Kidney (tissue), 14 donors: ENCODE data around the gene TRIM59. TPM values are rescaled to one million over a fixed set of nuclear protein-coding genes. Genes with fewer than 3 reads are reported as not detected.

Experiments
- DNase-seq, 5 donors: peaks; one replicate each; pipeline ENCODE4 v3.0.0-alpha.2; 2013 to 2020
- FAIRE-seq: peaks from 2 replicates; lab custom pipeline; 2012; peaks lifted over from hg19 to GRCh38; lab: Jason Lieb, UNC
- H3K27ac ChIP-seq, 2 donors: one replicate each; pipeline ENCODE4 v1.7.0; 2013; ENCODE audit warnings: low read depth in 2 of 2, low read length in 2 of 2, inconsistent platforms in 1 of 2
- H3K27me3 ChIP-seq: one replicate; pipeline ENCODE4 v1.7.1; 2013; ENCODE audit warnings: low read length, inconsistent platforms; ENCODE audit not compliant: control insufficient read depth, insufficient read depth
- H3K36me3 ChIP-seq, 3 donors: one replicate each; pipeline versions ENCODE4 v1.7.0 to v1.7.1; 2013; ENCODE audit warnings: low read length in 3 of 3, control low read depth in 1 of 3, inconsistent platforms in 1 of 3; ENCODE audit not compliant: insufficient read depth in 3 of 3, control insufficient read depth in 2 of 3
- H3K4me1 ChIP-seq, 3 donors: one replicate each; pipeline versions ENCODE4 v1.7.0 to v1.7.1; 2013; ENCODE audit warnings: low read length in 3 of 3, inconsistent platforms in 1 of 3, low read depth in 1 of 3; ENCODE audit not compliant: control insufficient read depth in 2 of 3, insufficient read depth in 2 of 3
- H3K4me3 ChIP-seq, 3 donors: one replicate each; pipeline versions ENCODE4 v1.7.0 to v1.8.1; 2013; ENCODE audit warnings: low read length in 3 of 3, control low read depth in 1 of 3, inconsistent platforms in 1 of 3
- H3K9ac ChIP-seq, 3 donors: one replicate each; pipeline versions ENCODE4 v1.7.0 to v1.7.1; 2013; ENCODE audit warnings: low read length in 3 of 3, control low read depth in 1 of 3, inconsistent platforms in 1 of 3
- H3K9me3 ChIP-seq, 3 donors: one replicate each; pipeline versions ENCODE4 v1.7.0 to v1.7.1; 2013; ENCODE audit warnings: low read length in 3 of 3, control low read depth in 1 of 3, inconsistent platforms in 1 of 3; ENCODE audit not compliant: control insufficient read depth in 2 of 3, insufficient read depth in 1 of 3
- intact Hi-C: fragments of 100-400 bp; cut with DNase I; formaldehyde crosslinking; loops from one replicate; pipeline ENCODE4 v1.11.1; 2022
- polyA plus RNA-seq: library from polyadenylated mRNA; stranded (reverse); fragments of 350-450 nt; fragmentation: Illumina TruSeq; extraction: RNeasy Lipid Tissue Mini Kit (QIAGEN cat#74804); gene quantifications from one replicate; pipeline ENCODE4 v1.2.3, GENCODE V29; 2014; ENCODE audit warnings: low read depth, low replicate concordance; ENCODE audit not compliant: insufficient read depth
- total RNA-seq: library from RNA; stranded (reverse); fragmentation: NEBNext Ultra II Directional; extraction: Animal tissue kit (Norgen Biotek cat#: 25700); gene quantifications from one replicate; pipeline ENCODE4 v1.2.1, GENCODE V29; 2021
- TF ChIP-seq, protein P1 (sequence below): IDR thresholded peaks from 3 replicates; pipeline ENCODE4 v1.5.1; 2012; ENCODE audit warnings: mild to moderate bottlenecking, moderate library complexity, borderline replicate concordance; ENCODE audit not compliant: insufficient read depth; ENCODE audit errors: extremely low read depth
- donor health status: control.
- donor health status: control.
- donor health status: control.
- donor health status: control.
- donor health status: control.
- donor health status: DM: yes; HTN: yes; CAD: no.
- donor health status: Normal renal cell carcinoma (clear cell type).

The TRIM59 gene
- total and polyA plus RNA-seq, 2 donors from 2014 or later = 0.84 to 4.8 TPM

DNA sequence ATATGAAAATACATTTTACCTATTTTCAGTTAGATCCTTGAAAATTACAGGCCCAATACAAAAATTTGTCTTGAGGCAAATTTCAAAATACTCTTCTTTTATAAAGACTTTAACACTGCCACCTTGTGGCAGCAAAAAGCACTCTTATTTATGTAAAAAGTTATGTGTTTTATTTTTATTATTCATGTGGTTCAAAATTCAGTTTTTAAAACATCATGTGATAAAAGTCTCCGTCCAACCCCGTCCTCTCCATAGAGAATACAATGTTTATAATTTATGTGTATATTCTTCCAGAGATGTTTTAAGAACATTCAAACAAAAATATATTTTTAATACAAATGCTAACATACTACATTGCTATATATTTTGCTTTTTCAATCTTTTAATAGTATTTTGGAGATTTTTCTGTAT, 36.9 kb upstream of the TRIM59 start:
- Histone ChIP-seq H3K9ac (no peak overlapping the region), H3K27me3 (no peaks in the 10 kb centered on the region), H3K9me3 (no peaks in the 10 kb centered on the region), H3K27ac (no peak overlapping the region), H3K4me3 (no peak overlapping the region), H3K4me1 (peaks cover 0 to 4% (median 0%) of the 10 kb centered on the region in 3 donors), H3K36me3 (no peaks in the 10 kb centered on the region)
- peak; percentile 66 for FAIRE-seq
- intact Hi-C loops = no loop called here
- peak in 2 of 5 donors; percentile 36 to 60 for DNase-seq
- TF ChIP-seq, protein P1, sequence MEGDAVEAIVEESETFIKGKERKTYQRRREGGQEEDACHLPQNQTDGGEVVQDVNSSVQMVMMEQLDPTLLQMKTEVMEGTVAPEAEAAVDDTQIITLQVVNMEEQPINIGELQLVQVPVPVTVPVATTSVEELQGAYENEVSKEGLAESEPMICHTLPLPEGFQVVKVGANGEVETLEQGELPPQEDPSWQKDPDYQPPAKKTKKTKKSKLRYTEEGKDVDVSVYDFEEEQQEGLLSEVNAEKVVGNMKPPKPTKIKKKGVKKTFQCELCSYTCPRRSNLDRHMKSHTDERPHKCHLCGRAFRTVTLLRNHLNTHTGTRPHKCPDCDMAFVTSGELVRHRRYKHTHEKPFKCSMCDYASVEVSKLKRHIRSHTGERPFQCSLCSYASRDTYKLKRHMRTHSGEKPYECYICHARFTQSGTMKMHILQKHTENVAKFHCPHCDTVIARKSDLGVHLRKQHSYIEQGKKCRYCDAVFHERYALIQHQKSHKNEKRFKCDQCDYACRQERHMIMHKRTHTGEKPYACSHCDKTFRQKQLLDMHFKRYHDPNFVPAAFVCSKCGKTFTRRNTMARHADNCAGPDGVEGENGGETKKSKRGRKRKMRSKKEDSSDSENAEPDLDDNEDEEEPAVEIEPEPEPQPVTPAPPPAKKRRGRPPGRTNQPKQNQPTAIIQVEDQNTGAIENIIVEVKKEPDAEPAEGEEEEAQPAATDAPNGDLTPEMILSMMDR = peak; percentile 35

DNA sequence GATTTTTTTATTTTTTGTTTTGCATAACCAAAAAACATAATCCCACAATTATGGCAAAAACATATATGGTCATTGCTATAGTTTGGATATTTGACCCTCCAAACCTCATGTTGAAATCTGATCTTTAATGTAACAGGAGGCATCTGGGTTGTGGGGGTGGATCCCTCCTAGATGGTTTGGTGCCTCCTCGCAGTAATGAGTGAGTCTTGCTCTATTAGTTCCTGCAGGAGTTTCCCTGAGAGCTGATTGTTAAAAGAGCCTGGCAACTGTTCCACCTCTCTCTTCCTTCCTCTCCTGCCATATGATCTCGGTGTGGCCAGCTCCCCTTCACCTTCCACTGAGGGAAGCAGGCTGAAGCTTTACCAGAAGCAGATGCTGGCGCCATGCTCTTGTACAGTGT, 33.2 kb upstream of the TRIM59 start:
- H3K27me3 ChIP-seq = no peaks in the 10 kb centered on the region
- peak in 3 of 5 donors; percentile 15 to 54 (median 44) for DNase-seq
- H3K9me3 ChIP-seq = no peaks in the 10 kb centered on the region
- H3K4me1 ChIP-seq = peaks cover 0 to 4% (median 0%) of the 10 kb centered on the region in 3 donors
- FAIRE-seq = no peak
- no peak overlapping the region for H3K4me3 ChIP-seq
- TF ChIP-seq, protein P1 = no peak
- H3K27ac ChIP-seq = no peak overlapping the region
- intact Hi-C loops = no loop called here
- H3K36me3 ChIP-seq = no peaks in the 10 kb centered on the region
- no peak overlapping the region for H3K9ac ChIP-seq

DNA sequence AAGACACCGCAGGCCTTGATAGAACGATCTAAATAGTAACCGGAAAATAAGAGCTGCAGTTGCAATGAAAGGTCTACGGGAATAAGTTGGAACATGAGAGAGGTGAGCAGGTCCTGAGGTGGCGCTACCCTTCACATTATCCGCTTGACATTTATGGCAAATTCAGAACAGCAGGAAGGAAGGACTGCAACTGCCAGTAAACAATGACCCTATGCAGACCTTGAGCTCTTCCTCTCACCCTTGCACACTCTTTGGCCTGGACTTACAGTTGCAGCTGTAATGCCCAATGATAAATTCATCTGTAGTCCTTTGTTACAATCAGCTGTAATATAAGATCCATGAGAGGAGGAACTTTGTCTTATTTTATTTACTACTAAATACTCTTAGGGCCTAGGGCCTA, 32.3 kb upstream of the TRIM59 start:
- FAIRE-seq = no peak
- H3K36me3 ChIP-seq = no peaks in the 10 kb centered on the region
- H3K27ac ChIP-seq = no peak overlapping the region
- peak in 1 of 5 donors; percentile 5 for DNase-seq
- peaks cover 0 to 4% (median 0%) of the 10 kb centered on the region in 3 donors for H3K4me1 ChIP-seq
- H3K9ac ChIP-seq = no peak overlapping the region
- TF ChIP-seq, protein P1 = no peak
- no peak overlapping the region for H3K4me3 ChIP-seq
- no peaks in the 10 kb centered on the region for H3K27me3 ChIP-seq
- H3K9me3 ChIP-seq = no peaks in the 10 kb centered on the region
- intact Hi-C loops = no loop called here

DNA sequence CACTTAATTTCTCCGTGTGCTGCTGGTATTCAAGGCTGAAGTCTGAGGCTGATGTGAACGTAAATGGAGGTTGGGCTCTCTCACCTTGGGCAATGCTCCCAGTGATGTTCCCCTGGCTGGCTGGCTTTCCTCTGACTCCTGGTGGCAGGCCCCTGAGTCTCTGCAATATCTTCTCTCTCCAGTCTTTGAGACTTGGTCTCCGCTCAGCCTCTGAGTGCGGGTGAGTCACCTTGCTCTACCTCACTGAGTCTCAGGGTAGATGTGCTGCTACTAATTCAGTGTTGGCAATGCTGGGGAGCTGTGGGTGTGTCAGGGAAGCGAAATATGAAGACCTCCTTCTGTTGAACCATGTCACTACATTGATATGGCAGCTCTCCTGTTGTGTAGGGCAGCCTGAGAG, 31.3 kb upstream of the TRIM59 start:
- FAIRE-seq = no peak
- Histone ChIP-seq H3K4me1 (peaks cover 0 to 1% (median 0%) of the 10 kb centered on the region in 3 donors), H3K4me3 (no peak overlapping the region), H3K36me3 (no peaks in the 10 kb centered on the region), H3K9me3 (no peaks in the 10 kb centered on the region), H3K9ac (no peak overlapping the region), H3K27me3 (no peaks in the 10 kb centered on the region), H3K27ac (no peak overlapping the region)
- intact Hi-C loops = no loop called here
- TF ChIP-seq, protein P1 = no peak
- DNase-seq = no peak
